B cell (primary cell): Measurements from ENCODE around the gene ADORA2A.

Experiments used
- CTCF ChIP-seq: fragments of 200-600 bp; IDR thresholded peaks from one replicate; pipeline ENCODE4 v1.8.0; 2022; ENCODE audit warnings: antibody characterized with exemption, mild to moderate bottlenecking
- EZH2 ChIP-seq: IDR thresholded peaks from 2 replicates; pipeline ENCODE4 v1.6.1; 2012; ENCODE audit warnings: borderline replicate concordance, low read depth, mild to moderate bottlenecking, moderate library complexity, low read length; ENCODE audit not compliant: insufficient read depth, poor library complexity, severe bottlenecking

- TF ChIP-seq CTCF (no peak), EZH2 (no peak)
Observed at GRCh38 chr22:24435323-24435645, 7.9 kb downstream of the ADORA2A start.
